Activated CD8-positive, alpha-beta memory T cell treated with anti-CD3 and anti-CD28 coated beads, Interleukin-2, amount 10 ng/mL, durations not matched to agents 7 days and 5 days (primary cell): ENCODE measurements around the gene GTF2H4. TPM values are rescaled to one million over a fixed set of nuclear protein-coding genes. Genes with fewer than 3 reads are reported as not detected.
A peak's percentile ranks its signal among the peaks of the same experiment; 100 is the strongest.
"Not testable (repeated sequence)": the region's sequence is repeated elsewhere in the genome, so short reads cannot be mapped to it uniquely, and the experiment has no call there.

Experiments used
- ATAC-seq: fragments of 150-1000 bp; cut with Tn5 transposase; one replicate; pipeline ENCODE4 v1.10.0; 2021; ENCODE audit warnings: moderate library complexity
- CTCF ChIA-PET: fragments of 350-600 bp; sonication (Branson Sonifier 250); formaldehyde crosslinking; loops from one replicate; lab custom pipeline; 2021; ENCODE audit warnings: antibody characterized with exemption; lab: Charles Lee
- DNase-seq: peaks from one replicate; pipeline ENCODE4 v3.0.0-alpha.2; 2020
- H3K27ac Mint-ChIP-seq: one replicate; pipeline ENCODE4 v1.8.0; 2021; ENCODE audit warnings: mild to moderate bottlenecking, mixed read lengths
- H3K27me3 Mint-ChIP-seq: one replicate; pipeline ENCODE4 v1.8.0; 2021; ENCODE audit warnings: mixed read lengths
- H3K36me3 Mint-ChIP-seq: one replicate; pipeline ENCODE4 v1.8.0; 2021; ENCODE audit warnings: mild to moderate bottlenecking, mixed read lengths
- H3K4me1 Mint-ChIP-seq: one replicate; pipeline ENCODE4 v1.8.0; 2021; ENCODE audit warnings: mixed read lengths
- H3K4me3 Mint-ChIP-seq: one replicate; pipeline ENCODE4 v1.8.0; 2021; ENCODE audit warnings: mild to moderate bottlenecking, moderate library complexity, mixed read lengths
- H3K9me3 Mint-ChIP-seq: one replicate; pipeline ENCODE4 v1.8.0; 2022; ENCODE audit warnings: low read depth, mixed read lengths
- total RNA-seq, 2 experiments: library from RNA; stranded (reverse); gene quantifications; one replicate each; pipeline ENCODE4 v1.2.3, GENCODE V29; 2021

GTF2H4 gene
- total RNA-seq = 10 to 100 TPM; 30.0 to 34.9 TPM

DNA sequence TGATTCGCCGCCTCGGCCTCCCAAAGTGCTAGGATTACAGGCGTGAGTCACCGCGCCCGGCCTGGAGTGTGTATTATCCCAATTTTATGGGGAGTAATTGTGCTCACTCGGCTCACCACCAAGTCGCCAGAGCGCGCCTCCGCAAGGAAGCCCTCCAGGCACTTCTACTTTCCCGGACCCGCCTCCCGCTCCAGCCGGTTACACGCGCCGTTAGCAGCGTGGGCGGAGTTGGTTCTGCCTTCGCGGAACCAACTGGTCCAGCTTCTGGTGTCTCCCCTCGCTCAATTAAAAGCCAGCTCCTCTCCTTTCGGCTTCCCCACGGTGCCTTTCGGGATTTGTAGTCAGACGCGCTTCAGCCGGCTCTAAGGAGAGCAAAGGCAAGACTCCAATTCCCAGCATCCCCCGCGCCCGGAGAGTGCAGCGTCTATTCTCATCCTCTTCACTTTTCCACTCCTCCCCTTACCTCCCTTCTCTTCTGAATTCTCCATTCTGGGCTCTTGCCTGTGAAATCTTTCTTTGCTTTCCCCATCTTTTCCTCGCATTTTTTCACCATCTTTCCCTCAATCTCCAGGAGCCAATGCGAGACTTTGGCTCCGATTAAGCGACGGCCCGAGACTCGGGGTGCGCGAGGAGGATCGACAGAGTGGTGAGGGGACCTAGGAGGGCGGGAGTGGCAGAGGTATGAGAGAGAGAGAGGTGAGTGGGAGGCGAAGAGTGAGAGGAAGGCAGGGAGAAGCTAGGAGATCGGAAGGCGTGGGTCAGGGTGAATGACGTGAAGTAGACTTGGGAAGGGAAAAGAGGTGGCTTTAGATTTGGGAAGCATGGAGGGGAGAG, at the start of gene GTF2H4:
TSS of gene GTF2H4 (plus strand) at position 450 of the 834 bp plus-strand sequence.
- Mint-ChIP-seq H3K36me3 (peaks cover 5% of the 10 kb centered on the region), H3K4me3 (peak within 1 kb of the TSS; percentile 97), H3K27me3 (no peaks in the 10 kb centered on the region), H3K9me3 (no peaks in the 10 kb centered on the region), H3K27ac (peak within 1 kb of the TSS; percentile 78), H3K4me1 (peaks cover 19% of the 10 kb centered on the region)
- DNase-seq (peak; percentile 98), ATAC-seq (peak; percentile 98)
- CTCF ChIA-PET = interaction anchor here (1.0 to 4.8 kb wide), 7 partner anchors 8 to 281 kb away, joined by 3 to 17 read pairs (median 5); partner anchors contain the start of gene ATAT1

DNA sequence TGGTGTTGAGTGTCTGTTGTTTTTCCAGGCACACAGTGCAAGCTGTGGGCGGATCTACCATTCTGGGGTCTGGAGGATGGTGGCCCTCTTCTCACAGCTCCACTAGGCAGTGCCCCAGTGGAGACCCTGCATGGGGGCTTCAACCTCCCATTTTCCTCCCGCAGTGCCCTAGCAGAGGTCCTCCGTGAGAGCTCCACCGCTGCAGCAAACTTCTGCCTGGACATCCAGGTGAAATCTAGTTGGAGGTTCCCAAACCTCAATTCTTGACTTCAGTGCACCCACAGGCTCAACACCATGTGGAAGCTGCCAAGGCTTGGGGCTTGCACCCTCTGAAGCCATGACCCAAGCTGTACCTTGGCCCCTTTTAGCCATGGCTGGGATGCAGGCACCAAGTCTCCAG, 48.3 kb upstream of the GTF2H4 start:
- CTCF ChIA-PET = interaction anchor here (0.9 kb wide), 1 partner anchor 14 kb away, joined by 3 read pairs; no protein-coding TSS in a partner anchor
- H3K4me1 Mint-ChIP-seq, H3K9me3 Mint-ChIP-seq, H3K4me3 Mint-ChIP-seq, ATAC-seq, DNase-seq, H3K36me3 Mint-ChIP-seq, H3K27ac Mint-ChIP-seq, H3K27me3 Mint-ChIP-seq: not testable (repeated sequence)

DNA sequence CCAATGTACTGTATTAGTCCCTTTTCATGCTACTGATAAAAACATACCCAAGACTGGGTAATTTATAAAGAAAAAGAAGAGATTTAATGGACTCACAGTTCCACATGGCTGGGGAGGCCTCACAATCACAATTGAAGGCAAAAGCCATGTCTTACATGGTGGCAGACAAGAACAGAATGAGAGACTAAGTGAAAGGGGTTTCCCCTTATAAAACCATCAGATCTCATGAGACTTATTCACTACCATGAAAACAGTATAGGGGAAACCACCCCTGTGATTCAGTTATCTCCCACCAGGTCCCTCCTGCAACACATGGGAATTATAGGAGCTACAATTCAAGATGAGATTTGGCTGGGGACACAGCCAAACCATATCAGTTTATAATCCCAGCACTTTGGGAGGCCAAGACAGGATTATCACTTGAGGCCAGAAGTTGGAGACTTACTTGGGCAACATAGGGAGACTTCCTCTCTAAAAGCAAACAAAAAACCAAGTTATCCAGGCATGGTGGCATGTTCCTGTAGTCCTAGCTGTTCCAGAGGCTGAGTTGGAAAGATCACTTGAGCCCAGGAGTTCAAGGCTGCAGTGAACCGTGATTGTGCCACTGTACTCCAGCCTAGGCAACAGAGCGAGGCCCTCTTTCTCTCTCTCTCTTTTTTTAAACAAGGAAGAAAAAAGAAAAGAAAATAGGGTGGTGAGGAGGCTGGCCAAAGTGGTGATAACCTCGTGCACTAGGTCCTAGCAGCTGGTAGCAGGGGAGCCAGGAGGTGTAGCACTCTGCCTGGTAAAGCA, 46.6 kb upstream of the GTF2H4 start:
- Mint-ChIP-seq H3K27ac (no peak overlapping the region), H3K36me3 (peaks cover 10% of the 10 kb centered on the region), H3K4me3 (no peak overlapping the region), H3K27me3 (no peaks in the 10 kb centered on the region), H3K9me3 (peaks cover 8% of the 10 kb centered on the region), H3K4me1 (no peaks in the 10 kb centered on the region)
- DNase-seq = no peak
- ATAC-seq = no peak
- CTCF ChIA-PET = interaction anchor here (0.8 to 1.1 kb wide), 3 partner anchors 48 to 521 kb away, joined by 3 read pairs; no protein-coding TSS in a partner anchor

DNA sequence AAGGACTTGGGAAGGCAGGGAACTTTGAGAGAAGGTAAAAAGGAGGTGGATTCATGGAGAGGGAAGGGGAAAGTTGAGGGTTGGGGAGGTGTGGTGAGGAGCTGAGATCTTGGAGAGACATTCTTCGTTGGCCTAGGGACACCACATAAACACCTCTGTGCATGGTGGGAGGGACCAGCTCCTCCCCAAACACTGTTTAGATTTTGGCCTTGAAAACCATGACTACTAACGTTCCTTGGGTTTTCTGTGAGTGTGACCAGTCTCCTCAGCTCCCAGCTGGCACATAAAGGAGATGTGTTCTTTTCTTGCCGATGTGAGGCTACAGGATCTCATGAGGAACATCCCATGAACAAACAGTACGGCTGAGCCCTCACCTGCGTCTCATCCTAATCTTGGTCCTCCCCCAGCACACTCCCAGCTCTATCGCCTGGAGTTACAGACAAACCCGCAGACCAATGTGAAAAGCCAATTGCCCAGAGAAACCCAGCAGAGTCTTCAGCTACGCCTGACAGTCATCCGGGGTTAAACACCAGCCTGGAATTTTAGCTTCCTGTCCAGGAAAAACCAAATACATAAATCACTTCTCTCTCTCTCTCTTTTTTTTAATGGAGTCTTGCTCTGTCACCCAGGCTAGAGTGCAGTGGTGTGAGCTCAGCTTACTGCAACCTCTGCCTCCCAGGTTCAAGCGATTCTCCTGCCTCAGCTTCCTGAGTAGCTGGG, 45.7 kb upstream of the GTF2H4 start:
- no peak for ATAC-seq
- H3K27ac Mint-ChIP-seq = no peak overlapping the region
- no peaks in the 10 kb centered on the region for H3K27me3 Mint-ChIP-seq
- H3K9me3 Mint-ChIP-seq = peaks cover 8% of the 10 kb centered on the region
- peaks cover 10% of the 10 kb centered on the region for H3K36me3 Mint-ChIP-seq
- CTCF ChIA-PET = interaction anchor here (0.8 to 1.1 kb wide), 2 partner anchors 206 to 520 kb away, joined by 3 read pairs; no protein-coding TSS in a partner anchor
- no peak for DNase-seq
- H3K4me3 Mint-ChIP-seq = no peak overlapping the region
- H3K4me1 Mint-ChIP-seq = no peaks in the 10 kb centered on the region

DNA sequence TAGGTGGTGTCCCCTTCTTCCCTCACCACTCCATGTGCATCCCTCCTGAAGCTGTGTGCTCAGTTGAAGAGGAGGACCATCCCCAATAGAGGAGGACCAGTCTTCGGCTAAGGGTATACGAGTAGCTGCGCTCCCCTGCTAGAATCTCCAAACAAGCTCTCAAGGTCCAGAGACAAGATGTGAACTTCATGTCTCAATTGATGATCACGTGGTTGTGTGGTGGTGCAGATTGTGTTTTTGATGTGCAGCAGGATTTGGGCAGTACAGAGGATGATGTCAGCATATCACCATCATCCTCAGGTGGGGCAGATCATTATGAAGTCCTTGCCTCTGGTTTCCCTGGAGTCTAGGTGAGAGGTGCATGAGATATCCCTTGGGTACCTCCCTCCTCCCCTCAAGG, 43.7 kb upstream of the GTF2H4 start:
- ATAC-seq = no peak
- H3K4me3 Mint-ChIP-seq = no peak overlapping the region
- no peaks in the 10 kb centered on the region for H3K4me1 Mint-ChIP-seq
- H3K27me3 Mint-ChIP-seq = no peaks in the 10 kb centered on the region
- no peak for DNase-seq
- H3K36me3 Mint-ChIP-seq = peaks cover 9% of the 10 kb centered on the region
- CTCF ChIA-PET = interaction anchor here (1.0 kb wide), 1 partner anchor 15 kb away, joined by 5 read pairs; no protein-coding TSS in a partner anchor
- H3K27ac Mint-ChIP-seq = no peak overlapping the region
- H3K9me3 Mint-ChIP-seq = peaks cover 12% of the 10 kb centered on the region

DNA sequence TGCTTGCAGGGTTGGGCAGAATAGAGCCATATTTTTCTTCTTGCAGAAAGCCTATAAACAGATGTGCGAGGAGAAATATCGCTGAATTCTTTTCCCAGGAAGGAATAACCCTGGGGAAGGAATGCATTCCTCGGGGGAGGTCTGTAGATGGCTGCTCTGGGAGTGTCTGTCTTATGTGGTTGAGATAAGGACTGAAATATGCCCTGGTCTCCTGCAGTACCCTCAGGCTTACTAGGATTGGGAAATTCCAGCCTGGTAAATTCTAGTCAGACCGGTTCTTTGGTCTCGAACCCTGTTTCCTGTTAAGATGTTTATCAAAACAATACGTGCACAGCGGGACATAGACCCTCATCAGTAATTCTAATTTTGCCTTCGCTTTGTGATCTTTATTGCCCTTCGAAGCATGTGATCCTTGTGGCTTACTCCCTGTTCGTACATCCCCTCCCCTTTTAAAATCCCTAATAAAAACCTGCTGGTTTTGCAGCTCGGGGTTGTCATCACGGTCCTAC, 38.7 kb upstream of the GTF2H4 start:
- not testable (repeated sequence) for DNase-seq, H3K27ac Mint-ChIP-seq, H3K27me3 Mint-ChIP-seq, H3K4me3 Mint-ChIP-seq, ATAC-seq
- Mint-ChIP-seq H3K4me1 (peaks cover 13% of the 10 kb centered on the region), H3K36me3 (peaks cover 13% of the 10 kb centered on the region), H3K9me3 (peaks cover 32% of the 10 kb centered on the region)
- CTCF ChIA-PET = interaction anchor here (1.4 to 1.5 kb wide), 2 partner anchors 8 to 41 kb away, joined by 3 read pairs; no protein-coding TSS in a partner anchor

DNA sequence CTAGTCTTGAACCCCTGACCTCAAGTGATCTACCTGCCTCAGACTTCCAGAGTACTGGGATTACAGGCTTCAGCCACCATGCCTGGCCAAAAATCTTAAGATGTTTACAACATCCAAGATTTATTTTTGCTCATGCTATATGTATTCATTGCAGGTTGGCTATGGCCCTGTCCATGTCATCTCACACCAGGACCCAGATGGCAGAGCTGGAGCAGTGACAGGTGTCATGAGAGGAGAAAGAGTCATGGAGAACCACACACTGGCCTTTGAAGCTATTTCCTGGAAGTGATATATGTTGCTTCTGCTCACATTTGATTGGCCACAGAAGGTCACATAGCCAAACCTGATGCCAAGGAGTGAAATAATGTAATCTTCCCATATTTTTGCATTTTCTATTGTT, 37.5 kb upstream of the GTF2H4 start:
- Mint-ChIP-seq H3K4me3 (no peak overlapping the region), H3K27ac (no peak overlapping the region), H3K4me1 (peaks cover 13% of the 10 kb centered on the region), H3K36me3 (peaks cover 13% of the 10 kb centered on the region), H3K27me3 (no peaks in the 10 kb centered on the region), H3K9me3 (peaks cover 32% of the 10 kb centered on the region)
- CTCF ChIA-PET = interaction anchor here (0.8 to 1.3 kb wide), 2 partner anchors 9 to 43 kb away, joined by 3 read pairs; no protein-coding TSS in a partner anchor
- ATAC-seq = no peak
- DNase-seq = no peak

DNA sequence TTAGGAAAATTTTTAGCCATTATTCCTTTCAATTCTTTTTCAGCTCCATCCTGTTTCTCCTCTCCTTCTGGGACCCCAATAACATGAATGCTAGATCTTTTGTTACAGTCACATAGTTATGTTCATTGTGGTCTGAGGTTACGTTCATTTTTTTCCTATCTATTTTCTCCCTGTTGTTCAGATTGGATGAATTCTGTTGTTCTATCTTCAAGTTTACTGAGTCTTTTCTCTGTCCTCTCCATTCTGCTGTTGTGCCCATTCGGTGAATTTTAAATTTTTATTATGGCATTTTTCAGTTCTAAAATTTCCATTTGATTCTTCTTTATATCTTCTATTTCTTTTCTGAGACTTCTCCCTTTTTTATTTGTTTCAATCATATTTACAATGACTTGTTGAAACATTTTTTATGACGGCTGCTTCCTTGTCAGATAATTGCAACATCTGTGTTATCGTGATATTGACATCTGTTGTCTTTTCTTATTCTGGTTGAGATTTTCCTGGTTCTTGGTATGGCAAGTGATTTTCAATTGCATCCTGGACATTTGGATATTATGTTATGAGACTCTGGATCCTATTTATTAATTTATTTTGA, 36.3 kb upstream of the GTF2H4 start:
- H3K36me3 Mint-ChIP-seq = peaks cover 13% of the 10 kb centered on the region
- no peak for ATAC-seq
- peaks cover 16% of the 10 kb centered on the region for H3K4me1 Mint-ChIP-seq
- DNase-seq = no peak
- CTCF ChIA-PET = interaction anchor here (1.3 kb wide), 1 partner anchor 44 kb away, joined by 3 read pairs; no protein-coding TSS in a partner anchor
- no peak overlapping the region for H3K4me3 Mint-ChIP-seq
- H3K9me3 Mint-ChIP-seq = peaks cover 32% of the 10 kb centered on the region
- no peaks in the 10 kb centered on the region for H3K27me3 Mint-ChIP-seq
- H3K27ac Mint-ChIP-seq = no peak overlapping the region

DNA sequence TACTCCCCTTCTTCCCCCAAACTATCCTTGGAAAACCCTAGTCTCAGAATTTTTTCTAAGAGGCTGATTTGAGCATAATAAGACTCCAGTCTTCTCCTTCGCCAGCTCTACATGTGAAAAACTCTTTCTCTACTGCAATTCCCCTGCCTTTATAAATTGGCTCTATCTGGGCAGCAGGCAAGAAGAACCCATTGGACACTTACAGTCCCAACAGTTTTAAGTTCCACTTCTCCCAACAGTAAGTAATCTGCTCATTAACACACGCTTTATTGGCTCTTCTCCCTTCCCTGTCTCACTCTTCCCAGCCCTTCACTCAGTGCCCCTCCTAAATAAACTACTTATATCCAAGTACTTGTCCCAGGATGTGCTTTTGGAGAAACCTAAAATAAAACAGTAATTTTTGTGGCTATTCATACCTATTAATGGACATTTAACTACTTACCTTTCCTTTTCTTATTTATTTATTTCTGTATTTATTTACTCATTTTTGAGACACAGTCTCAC, 34.8 kb upstream of the GTF2H4 start:
- ATAC-seq (no peak), DNase-seq (no peak)
- Mint-ChIP-seq H3K9me3 (peaks cover 30% of the 10 kb centered on the region), H3K36me3 (peaks cover 13% of the 10 kb centered on the region), H3K27me3 (no peaks in the 10 kb centered on the region), H3K27ac (no peak overlapping the region), H3K4me1 (peaks cover 25% of the 10 kb centered on the region), H3K4me3 (no peak overlapping the region)
- CTCF ChIA-PET = interaction anchor here (1.2 to 1.9 kb wide), 2 partner anchors 29 to 39 kb away, joined by 3 to 5 read pairs; no protein-coding TSS in a partner anchor

DNA sequence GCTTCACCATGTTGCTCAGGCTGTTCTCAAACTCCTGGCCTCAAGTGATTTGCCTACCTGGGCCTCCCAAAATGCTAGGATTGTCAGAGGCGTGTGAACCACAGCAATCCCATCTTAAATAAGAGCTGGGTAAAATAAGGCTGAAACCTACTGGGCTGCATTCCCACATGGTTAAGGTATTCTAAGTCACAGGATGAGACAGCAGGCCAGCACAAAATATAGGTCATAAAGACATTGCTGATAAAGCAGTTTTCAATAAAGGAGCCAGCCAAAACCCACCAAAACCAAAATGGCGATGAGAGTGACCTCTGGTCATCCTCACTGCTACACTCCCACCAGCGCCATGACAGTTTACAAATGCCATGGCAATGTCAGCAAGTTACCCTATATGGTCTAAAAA, 34.2 kb upstream of the GTF2H4 start:
- not testable (repeated sequence) for DNase-seq, ATAC-seq, H3K27me3 Mint-ChIP-seq, H3K27ac Mint-ChIP-seq, H3K4me3 Mint-ChIP-seq
- CTCF ChIA-PET = interaction anchor here (0.7 to 1.9 kb wide), 2 partner anchors 39 to 51 kb away, joined by 4 to 5 read pairs; no protein-coding TSS in a partner anchor
- H3K36me3 Mint-ChIP-seq = peaks cover 12% of the 10 kb centered on the region
- peaks cover 29% of the 10 kb centered on the region for H3K9me3 Mint-ChIP-seq
- peaks cover 25% of the 10 kb centered on the region for H3K4me1 Mint-ChIP-seq

DNA sequence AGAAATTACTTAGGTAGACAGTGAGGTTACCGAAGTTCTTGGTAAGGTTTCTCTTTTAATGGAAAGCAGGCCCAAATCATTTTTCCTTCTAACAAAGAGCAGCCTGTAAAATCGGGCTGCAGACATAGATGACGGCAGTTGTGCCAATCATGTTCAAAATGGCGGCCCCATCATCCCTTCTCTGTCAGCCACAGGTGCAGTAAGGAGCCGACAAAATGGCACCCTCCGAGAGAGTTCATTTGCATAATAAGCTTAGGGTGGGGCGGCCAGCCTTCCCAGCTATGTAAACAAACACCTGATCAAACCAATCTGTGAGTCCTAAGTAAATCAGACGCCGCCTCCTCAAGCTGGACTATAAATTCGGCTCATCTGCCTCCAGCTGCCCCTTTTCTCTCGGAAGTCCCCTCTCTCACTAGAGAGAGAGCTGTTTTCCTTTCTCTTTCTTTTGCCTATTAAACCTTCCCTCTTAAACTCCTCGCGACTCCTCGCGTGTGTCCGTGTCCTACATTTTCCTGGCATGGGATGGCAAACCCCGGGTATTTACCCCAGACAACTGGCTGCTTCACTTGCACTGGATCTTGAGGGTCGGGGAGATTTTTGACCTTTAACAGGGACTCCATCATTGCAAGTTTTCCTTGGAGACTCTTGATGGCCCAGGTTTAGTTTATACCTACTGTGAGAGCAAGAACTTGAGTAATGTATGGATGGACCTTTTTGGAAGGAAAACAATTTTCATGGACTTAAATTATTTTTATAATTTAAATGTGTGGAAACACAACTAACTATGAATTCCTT, 32.6 kb upstream of the GTF2H4 start:
- H3K27ac Mint-ChIP-seq = no peak overlapping the region
- H3K4me1 Mint-ChIP-seq = peaks cover 25% of the 10 kb centered on the region
- ATAC-seq = no peak
- peaks cover 20% of the 10 kb centered on the region for H3K9me3 Mint-ChIP-seq
- no peak overlapping the region for H3K4me3 Mint-ChIP-seq
- CTCF ChIA-PET = interaction anchor here (2.5 to 11.2 kb wide), 2 partner anchors 50 to 145 kb away, joined by 12 to 191 read pairs; no protein-coding TSS in a partner anchor
- DNase-seq = no peak
- peaks cover 7% of the 10 kb centered on the region for H3K36me3 Mint-ChIP-seq
- no peaks in the 10 kb centered on the region for H3K27me3 Mint-ChIP-seq
